ENCODE results near the gene SERP1.

Gene SERP1

GRCh38 chr3:150577855-150578254 lies 31.6 kb upstream of the SERP1 start:
- H3K4me3 ChIP-seq (ENCODE audit: low read depth, low read length): no peak overlapping the region
- TF ChIP-seq, protein P1, sequence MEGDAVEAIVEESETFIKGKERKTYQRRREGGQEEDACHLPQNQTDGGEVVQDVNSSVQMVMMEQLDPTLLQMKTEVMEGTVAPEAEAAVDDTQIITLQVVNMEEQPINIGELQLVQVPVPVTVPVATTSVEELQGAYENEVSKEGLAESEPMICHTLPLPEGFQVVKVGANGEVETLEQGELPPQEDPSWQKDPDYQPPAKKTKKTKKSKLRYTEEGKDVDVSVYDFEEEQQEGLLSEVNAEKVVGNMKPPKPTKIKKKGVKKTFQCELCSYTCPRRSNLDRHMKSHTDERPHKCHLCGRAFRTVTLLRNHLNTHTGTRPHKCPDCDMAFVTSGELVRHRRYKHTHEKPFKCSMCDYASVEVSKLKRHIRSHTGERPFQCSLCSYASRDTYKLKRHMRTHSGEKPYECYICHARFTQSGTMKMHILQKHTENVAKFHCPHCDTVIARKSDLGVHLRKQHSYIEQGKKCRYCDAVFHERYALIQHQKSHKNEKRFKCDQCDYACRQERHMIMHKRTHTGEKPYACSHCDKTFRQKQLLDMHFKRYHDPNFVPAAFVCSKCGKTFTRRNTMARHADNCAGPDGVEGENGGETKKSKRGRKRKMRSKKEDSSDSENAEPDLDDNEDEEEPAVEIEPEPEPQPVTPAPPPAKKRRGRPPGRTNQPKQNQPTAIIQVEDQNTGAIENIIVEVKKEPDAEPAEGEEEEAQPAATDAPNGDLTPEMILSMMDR (IDR thresholded peaks at IDR 0.05; ENCODE audit: low read depth, low read length): no peak

DNA sequence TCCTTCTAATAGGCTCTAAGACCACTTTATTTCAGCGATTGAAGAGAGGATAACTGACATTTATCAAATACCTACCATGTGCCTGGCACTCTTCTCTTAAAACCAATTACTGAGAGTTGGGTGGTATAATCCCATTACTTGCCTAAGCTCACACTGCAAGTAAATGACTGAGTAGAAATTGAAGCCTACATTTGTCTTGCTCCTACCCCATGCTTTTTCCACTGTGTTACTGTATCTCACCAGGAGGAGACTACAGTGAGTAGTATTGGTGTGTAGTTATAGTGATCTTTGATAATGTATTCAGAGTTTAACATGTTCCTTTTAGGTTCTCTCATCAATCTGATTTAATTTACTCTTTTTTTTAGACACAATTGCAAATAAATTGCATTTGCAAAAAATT lies 21.0 kb upstream of the SERP1 start:
- H3K4me3 ChIP-seq (ENCODE audit: low read depth, low read length): no peak overlapping the region
- TF ChIP-seq, protein P1 (IDR thresholded peaks at IDR 0.05; ENCODE audit: low read depth, low read length): no peak

DNA sequence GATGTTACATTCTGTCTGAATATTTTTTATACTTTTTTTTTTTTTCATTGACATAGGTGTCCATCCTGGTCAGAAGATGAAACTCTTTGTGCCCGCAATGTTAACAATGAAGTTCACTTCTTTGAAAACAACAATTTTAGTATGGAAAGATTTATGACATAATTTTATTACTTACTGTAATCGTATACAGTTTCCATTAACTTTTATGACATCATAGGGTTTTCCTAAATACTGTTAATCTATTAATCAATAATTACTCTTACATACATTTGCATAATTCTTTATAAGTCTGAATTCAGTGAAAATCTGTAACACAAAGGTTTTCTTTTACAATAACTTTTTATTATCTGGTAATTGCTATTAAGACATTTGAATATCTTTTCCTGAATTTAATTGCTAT lies 17.9 kb upstream of the SERP1 start:
- H3K4me3 ChIP-seq (ENCODE audit: low read depth, low read length): no peak overlapping the region
- TF ChIP-seq, protein P1 (IDR thresholded peaks at IDR 0.05; ENCODE audit: low read depth, low read length): no peak

- TF ChIP-seq, protein P1 (IDR thresholded peaks at IDR 0.05; ENCODE audit: low read depth, low read length): no peak
Observed at GRCh38 chr3:150557725-150558124, 11.4 kb upstream of the SERP1 start.

GRCh38 chr3:150556792-150557191 lies 10.5 kb upstream of the SERP1 start:
- H3K4me3 ChIP-seq (ENCODE audit: low read depth, low read length): no peak overlapping the region
- TF ChIP-seq, protein P1 (IDR thresholded peaks at IDR 0.05; ENCODE audit: low read depth, low read length): no peak

More at GRCh38 chr3:150557725-150558124, 11.4 kb upstream of the SERP1 start:
- no peak overlapping the region for H3K4me3 ChIP-seq (ENCODE audit: low read depth, low read length)

- TF ChIP-seq, protein P1 (IDR thresholded peaks at IDR 0.05; ENCODE audit: low read depth, low read length): no peak
- no peak overlapping the region for H3K4me3 ChIP-seq (ENCODE audit: low read depth, low read length)
Observed at GRCh38 chr3:150555859-150556436, 9.7 kb upstream of the SERP1 start.

- peak overlapping the region; percentile 98 for H3K4me3 ChIP-seq (ENCODE audit: low read depth, low read length)
- TF ChIP-seq, protein P1 (IDR thresholded peaks at IDR 0.05; ENCODE audit: low read depth, low read length): no peak
Observed at GRCh38 chr3:150547045-150547741, 897 bp upstream of the SERP1 start.

All from WI38 (cell line).